HG03060 (cell line): ENCODE data around the gene FGF14.

Source experiments
- ATAC-seq: cut with Tn5 transposase; IDR thresholded peaks from one replicate; pipeline ENCODE4 v1.9.1; 2021; ENCODE audit warnings: low read depth, moderate number of reproducible peaks; ENCODE audit not compliant: unreplicated experiment

Gene FGF14

GRCh38 chr13:102203718-102204117 is 198.1 kb downstream of the FGF14 start:
- no peak for ATAC-seq

GRCh38 chr13:102198418-102199311 is 203.2 kb downstream of the FGF14 start:
- ATAC-seq: no peak

DNA sequence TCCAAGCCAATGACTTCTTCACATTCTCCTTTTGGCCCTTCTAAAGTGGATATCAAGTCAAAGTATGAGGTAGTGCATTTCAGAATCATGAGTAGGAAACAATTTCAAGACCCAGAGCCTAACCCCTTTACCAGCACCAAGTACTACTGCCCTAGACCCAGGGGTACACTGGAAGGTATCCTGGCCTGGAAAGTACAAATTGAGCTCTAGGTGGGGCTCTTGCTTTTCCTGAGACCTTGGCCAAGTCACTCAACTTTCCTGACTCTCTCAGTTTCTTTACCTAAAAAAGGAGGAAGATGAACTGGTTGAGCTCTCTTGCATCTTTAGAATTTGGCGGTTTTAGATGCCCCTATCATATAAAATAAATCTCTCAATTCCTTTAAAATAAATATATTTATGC is 204.7 kb downstream of the FGF14 start:
- no peak for ATAC-seq

DNA sequence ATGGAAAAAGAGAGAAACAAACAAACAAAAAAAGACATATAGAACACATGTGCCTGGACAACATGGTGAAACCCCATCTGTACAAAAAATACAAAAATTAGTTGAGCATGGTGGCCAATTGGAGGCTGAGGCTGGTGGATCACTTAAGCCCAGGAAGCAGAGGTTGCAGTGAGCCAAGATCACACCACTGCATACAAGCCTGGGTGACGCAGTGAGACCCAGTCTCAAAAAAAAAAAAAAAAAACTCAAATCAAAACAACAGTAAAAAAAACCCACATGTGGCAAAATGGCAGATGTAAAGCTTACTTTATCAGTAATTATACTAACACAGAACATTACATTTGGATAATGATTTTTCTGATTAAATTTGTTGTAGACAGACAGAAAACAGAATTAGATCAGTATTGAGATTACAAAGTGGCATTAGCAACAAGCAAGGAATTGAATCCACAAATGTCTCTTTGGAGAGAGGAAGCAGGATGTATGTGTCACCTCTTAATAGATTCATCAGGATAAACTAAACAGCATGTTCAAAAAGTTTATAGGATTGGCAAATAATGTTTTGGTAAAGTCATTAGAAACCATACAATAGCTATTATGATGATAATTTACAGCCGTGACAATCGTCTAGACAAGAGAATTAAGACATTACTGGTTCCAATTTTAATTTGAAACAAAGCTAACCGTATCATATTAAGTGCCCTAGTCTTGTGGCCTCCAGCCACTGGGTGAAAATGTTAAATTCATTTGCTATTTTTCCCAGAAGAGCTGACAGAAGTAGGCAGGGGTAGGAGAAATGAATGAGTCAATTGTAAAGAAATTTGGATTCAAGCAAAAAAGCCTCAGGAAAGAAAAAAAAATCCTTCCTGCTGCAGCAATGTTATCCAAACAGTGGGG is 206.0 kb downstream of the FGF14 start:
- no peak for ATAC-seq

GRCh38 chr13:102192858-102193257 is 209.0 kb downstream of the FGF14 start:
- ATAC-seq: no peak

GRCh38 chr13:102191951-102192502 is 209.8 kb downstream of the FGF14 start:
- ATAC-seq: no peak

DNA sequence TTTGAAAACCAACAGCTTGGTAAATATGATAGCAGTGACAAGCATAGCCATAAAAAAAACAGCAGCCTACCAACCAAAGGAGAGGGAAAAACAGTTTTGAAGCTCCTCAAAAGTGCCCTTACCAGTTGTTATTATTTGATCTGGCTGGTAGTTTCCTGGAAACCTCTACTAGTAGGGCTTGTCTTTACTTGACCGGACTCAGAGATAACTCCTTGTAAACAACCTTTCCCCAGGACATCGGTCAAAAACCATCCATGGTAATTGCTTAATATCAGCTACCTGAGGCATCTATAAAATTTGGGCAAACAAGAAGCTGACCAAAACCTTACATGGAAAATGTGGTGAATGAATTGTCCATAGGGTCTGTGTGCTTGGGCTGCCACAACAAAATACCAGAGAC is 210.9 kb downstream of the FGF14 start:
- ATAC-seq: no peak

- ATAC-seq: no peak
These were observed 214.5 kb downstream of the FGF14 start for GRCh38 chr13:102187313-102187712.

- ATAC-seq: no peak
These were observed 216.4 kb downstream of the FGF14 start for GRCh38 chr13:102185375-102185984.

- no peak for ATAC-seq
These were observed 218.2 kb downstream of the FGF14 start for GRCh38 chr13:102183509-102184182.

GRCh38 chr13:102182170-102182569 is 219.7 kb downstream of the FGF14 start:
- ATAC-seq: no peak

GRCh38 chr13:102177431-102177830 is 224.4 kb downstream of the FGF14 start:
- no peak for ATAC-seq

- no peak for ATAC-seq
These were observed 225.0 kb downstream of the FGF14 start for GRCh38 chr13:102176846-102177245.

DNA sequence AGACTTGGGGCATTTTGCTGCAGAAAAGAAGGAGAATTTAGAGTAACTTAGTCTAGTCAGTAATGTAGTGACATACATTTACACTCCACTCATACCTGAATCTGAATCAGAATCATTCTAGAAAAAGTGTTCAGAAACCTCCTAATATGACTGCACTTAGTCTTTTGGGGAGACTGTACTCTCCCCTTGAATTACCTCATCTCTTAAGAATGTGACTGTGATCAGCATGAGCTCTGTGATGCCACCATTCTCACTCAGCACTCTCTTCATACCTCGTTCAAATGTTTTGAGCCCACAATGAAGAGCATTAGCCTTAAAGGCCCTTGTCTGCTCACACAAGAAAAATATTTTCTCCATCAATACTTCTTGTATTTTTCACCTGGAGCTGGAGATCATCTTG is 229.4 kb downstream of the FGF14 start:
- no peak for ATAC-seq

GRCh38 chr13:102170305-102170704 is 231.5 kb downstream of the FGF14 start:
- no peak for ATAC-seq

GRCh38 chr13:102169471-102170015 is 232.3 kb downstream of the FGF14 start:
- ATAC-seq: no peak

DNA sequence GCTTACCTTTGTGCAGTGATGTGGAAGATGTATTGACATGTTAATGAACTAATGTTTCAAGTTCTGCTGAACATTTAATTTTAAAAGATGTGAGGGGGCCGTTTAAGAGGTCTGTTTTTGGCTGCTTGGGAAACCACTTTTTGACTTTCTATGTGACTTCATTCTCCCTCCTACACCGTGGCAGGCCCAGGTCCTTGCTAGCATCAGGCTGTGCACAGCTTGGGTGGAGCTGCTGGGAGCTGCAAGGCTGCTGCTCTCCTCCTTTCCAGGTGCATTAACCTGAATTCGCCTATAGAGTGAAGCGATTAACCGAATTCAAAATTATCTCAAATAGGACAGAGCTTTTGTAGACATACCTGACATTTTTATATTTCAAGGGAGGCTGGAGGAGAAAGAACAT is 249.1 kb downstream of the FGF14 start:
- no peak for ATAC-seq

DNA sequence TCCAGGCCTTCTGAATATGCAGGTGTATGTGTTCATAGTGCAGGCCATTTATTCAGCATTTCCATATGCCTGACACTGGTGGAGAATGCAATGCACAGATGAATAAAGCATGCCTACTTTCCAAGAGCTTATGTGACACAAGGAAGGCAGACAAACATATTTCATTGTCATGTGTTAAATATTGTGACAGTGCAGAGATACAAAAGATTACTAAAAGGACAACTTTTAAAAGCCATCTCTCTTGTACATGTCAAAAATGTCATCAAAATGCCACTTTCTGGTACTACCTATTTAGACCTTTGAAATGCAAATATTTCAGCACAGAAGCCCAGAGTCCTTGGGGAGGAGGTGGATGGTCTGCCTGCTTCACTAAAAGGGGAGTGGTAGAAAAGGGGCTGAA is 254.5 kb downstream of the FGF14 start:
- ATAC-seq: no peak

DNA sequence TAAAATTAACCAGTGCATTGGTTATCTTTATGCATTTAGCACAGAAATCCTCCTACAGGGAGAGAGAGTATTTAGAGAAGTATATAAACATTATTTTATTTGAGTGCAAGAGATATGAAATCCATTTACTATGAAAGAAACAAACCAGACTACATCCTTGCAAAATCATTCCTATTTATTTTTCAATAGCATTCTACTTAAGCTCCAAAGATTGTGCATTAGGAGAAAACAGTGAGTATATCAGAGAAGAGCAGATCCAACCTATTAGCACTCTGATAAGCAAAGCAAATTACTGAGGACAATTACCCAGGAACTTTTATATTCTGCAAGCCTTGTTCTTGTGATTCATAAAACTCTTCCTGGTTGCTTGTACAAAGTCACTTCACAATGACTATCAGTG is 256.1 kb downstream of the FGF14 start:
- ATAC-seq: no peak

DNA sequence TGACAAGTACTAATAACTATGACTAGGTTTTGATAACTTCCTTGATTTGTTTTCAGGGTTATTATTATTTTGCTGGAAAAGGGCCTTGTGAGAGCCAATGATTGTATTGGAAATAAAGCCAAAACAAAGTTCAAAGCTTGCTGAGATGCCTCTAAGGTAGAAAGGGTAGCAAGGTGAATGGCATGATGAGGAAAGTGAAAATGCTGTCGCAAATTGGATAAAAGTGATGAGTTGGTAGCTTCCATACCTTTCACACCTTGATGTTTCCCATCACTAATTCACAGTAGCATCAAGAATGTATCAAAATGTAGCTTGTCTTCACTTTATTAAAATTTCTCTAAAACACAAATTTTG is 259.4 kb downstream of the FGF14 start:
- ATAC-seq: no peak
